Superior temporal gyrus (tissue), 1 donor: ENCODE data around the gene ZNF573.

Source experiments
- DNase-seq: peaks from one replicate; pipeline ENCODE4 v3.0.0-alpha.2; 2016; ENCODE audit errors: extremely low spot score

ZNF573 gene

DNA sequence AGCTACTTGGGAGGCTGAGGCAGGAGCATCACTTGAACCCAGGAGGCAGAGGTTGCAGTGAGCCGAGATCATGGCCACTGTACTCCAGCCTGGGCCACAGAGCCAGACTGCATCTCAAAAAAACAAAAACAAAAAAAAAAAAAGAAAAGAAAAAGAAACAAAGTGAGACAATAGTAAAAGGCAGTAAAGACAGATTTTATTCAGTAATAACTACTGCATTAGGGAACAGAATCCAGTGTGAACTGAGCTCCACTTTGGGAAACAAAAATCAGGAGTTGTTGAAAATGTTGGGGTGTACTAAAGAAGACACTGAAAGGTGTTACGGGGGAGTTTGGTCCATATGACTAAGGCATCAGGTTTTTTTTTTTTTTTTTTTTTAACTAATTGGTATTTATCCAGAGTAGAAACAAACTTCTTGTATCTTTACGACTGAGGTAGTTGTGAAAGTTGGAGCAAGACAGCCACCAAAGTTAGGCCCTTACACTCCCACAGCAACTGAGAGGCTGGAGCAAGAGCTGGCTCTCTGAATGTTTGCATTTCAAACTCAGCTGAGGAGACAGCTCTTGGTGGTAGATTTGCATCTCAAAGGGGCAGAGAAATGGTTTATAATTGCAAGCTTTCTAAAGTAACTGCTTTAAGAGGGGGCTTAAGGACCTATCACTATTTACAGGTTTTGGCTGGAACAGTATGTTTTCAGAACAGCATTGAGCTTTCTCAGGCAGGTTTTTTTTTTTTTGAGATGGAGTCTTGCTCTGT, 84.1 kb downstream of the ZNF573 start:
- no peak for DNase-seq

DNA sequence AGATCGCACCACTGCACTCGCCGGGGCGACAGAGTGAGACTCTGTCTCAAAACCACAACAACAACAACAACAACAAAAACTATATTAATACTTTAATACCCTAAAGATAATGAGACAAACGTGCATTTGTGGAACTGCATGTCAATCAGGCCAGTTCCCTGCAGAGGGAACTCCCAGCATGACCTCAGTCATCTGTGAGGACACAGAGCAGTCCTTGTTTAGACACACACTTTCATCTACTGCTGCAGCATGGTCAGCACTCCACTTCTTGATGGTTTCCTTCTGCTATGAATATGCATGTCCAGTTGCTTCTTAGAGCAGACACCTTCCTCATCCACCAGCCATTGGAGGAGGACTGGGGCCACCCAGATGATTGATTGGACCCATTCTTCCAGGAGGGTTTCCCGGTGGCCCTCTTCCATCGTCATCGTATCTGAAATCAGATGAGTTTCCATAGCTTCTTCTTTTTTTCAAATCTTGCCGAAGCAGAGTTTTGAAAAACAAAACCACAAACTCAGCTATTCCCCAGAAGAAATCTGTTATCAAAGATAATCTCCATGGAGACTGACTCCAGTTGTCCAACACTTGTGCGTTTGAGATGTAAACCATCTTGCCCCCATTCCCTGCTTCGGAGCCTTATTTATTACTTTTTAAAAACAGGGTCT, 86.3 kb downstream of the ZNF573 start:
- peak; percentile 73 for DNase-seq

DNA sequence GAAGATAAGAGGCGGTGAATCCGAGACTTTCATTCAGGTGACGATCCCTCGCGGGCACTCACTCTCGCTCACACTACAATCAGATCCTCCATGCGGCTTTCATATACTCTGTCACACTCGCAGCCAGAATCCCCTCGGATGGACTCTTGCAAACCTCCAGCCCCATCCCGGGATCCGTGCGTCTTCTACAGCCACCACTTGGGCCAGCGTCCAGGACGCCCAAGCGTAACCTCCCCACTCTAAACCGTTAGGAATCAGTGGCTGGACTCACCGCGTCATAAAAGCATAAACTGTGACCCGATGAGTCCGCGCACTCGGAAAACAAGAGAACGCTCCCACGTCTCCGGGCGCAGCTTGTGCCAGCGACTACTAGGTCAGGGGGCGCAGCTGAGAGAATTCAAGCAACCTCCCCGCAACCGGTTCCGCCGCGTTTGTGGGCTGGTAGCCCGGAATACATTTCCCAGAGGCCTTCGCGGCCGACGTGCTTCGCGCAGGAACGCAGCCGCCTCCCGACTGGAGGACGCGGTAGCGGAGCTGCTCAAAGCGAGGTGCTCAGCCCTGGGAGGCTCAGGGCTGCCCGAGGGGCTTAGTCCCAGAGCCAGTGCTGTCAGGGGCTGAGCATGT, 87.4 kb downstream of the ZNF573 start:
- peak; percentile 92 for DNase-seq
